Measurements from ENCODE around the gene PAX5.

DNA sequence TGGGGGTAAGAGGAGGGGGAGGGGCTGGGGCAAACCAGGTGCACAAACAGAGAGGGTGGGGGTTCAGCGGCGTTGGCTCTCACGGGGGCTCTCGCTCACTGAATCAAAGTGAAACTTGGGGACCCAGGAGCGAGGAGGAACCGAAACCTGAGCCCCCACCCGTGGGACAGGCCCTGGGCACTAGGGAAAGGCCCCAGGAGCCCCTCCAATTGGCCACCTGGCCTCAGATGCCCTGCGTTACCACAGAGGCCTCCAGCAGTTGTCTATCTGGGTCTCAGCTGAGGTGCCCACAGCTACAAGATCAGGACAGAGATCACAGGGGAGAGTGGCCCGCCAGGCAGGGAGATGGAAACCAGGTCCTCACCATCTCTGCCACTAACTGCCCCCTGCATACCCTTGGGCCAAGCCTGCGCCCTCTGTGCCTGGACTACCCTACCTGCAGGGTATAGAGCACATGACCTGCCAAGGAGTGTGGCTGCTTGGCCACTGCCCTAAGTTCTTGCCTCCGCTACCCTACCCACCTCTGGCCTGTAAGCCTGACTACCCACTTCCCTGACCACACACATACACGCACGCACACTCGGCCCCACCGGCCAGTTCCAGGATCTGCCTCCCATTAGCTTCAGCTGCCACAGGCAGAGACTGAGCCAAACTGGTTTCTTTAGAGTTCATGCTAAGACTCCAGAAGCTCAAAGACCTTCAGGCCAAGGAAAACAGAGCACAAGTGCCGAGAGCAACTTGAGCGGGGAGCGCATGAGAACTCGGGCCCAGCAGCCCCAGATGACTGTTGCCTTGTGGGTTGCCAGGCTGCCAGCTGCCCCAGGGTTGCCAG lies 39.9 kb downstream of the PAX5 start:
- TF ChIP-seq, protein P1, sequence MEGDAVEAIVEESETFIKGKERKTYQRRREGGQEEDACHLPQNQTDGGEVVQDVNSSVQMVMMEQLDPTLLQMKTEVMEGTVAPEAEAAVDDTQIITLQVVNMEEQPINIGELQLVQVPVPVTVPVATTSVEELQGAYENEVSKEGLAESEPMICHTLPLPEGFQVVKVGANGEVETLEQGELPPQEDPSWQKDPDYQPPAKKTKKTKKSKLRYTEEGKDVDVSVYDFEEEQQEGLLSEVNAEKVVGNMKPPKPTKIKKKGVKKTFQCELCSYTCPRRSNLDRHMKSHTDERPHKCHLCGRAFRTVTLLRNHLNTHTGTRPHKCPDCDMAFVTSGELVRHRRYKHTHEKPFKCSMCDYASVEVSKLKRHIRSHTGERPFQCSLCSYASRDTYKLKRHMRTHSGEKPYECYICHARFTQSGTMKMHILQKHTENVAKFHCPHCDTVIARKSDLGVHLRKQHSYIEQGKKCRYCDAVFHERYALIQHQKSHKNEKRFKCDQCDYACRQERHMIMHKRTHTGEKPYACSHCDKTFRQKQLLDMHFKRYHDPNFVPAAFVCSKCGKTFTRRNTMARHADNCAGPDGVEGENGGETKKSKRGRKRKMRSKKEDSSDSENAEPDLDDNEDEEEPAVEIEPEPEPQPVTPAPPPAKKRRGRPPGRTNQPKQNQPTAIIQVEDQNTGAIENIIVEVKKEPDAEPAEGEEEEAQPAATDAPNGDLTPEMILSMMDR (conservative IDR thresholded peaks at IDR 0.05), result no peak
- TF ChIP-seq EZH2 (IDR thresholded peaks at IDR 0.05; ENCODE audit: low read depth), result no peak
